Cardiac septum (tissue), 1 donor: Measurements from ENCODE around the gene RSF1. TPM values are rescaled to one million over a fixed set of nuclear protein-coding genes. Genes with fewer than 3 reads are reported as not detected.

Experiments
- DNase-seq: peaks from one replicate; pipeline ENCODE4 v3.0.0-alpha.2; 2020; ENCODE audit warnings: low spot score
- intact Hi-C: fragments of 100-400 bp; cut with DNase I; formaldehyde crosslinking; loops from one replicate; pipeline ENCODE4 v1.14.0; 2022
- total RNA-seq: library from RNA; stranded (reverse); fragmentation: NEBNext Ultra II Directional; extraction: Animal tissue kit (Norgen Biotek cat#: 25700); gene quantifications from one replicate; pipeline ENCODE4 v1.2.1, GENCODE V29; 2021
- donor health status: DM: no; HTN: no; CAD: no.

Gene RSF1
- total RNA-seq, 1 donor from 2014 or later = 52.3 TPM

- intact Hi-C loops = no loop called here
- DNase-seq = no peak
Measured at GRCh38 chr11:77770629-77771028, 49.9 kb downstream of the RSF1 start.

DNA sequence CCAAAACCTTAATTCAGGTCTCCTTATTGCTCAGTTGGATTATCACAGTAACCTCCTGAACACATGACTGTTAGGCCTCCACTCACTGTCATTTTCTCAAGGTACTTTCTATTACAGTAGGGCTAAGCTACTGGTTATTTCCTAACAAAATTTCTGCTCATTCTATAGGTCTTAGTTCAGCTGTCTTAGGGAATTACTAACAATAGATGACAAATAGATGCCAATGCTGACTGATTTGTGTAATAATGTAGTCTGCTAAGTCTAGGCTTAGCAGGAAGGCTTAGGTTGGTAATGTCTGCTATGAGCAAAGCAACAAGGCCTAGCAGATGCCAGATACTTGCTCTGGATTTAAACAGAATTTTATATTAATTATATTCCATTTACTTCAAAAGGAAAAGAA lies 58.1 kb downstream of the RSF1 start:
- intact Hi-C loops = no loop called here

GRCh38 chr11:77761491-77761890 lies 59.0 kb downstream of the RSF1 start:
- intact Hi-C loops = no loop called here

More for the DNA sequence above, 58.1 kb downstream of the RSF1 start:
- DNase-seq = no peak

DNA sequence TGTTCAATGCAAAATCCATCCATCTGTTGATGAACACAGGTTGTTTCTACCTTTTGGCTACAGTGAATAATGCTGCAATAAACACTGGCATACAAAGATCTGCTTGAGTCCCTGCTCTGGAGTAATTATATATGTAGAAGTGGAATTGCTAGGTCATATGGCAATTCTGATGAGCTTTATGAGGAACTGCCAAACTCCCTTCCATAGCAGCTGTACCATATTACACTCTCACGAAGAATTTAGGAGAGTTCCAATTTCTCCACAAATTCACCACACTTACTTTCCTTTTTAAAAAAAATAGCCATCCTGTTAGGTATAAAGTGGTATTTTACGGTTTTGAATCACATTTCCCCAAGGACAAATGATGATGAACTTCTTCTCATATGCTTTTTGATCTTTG lies 62.2 kb downstream of the RSF1 start:
- intact Hi-C loops = no loop called here
- DNase-seq = no peak

More at GRCh38 chr11:77761491-77761890, 59.0 kb downstream of the RSF1 start:
- DNase-seq = no peak

- DNase-seq = no peak
- intact Hi-C loops = no loop called here
Measured at GRCh38 chr11:77753230-77753629, 67.3 kb downstream of the RSF1 start.

DNA sequence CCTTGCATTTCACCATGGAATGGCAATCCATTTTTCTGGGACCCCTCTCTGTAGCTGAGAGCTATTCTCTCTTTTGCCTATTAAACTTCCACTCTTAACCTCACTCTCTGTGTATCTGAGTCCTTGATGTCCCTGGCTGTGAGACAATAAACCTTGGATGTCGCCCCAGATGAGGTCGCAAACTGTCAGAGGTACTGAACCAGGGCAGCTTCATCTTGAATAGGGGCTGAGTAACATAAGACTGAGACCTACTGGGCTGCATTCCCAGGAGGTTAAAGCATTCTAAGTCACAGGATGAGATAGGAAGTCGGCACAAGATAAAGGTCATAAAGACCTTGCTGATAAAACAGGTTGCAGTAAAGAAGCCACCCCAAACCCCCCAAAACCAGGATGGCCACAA lies 68.0 kb downstream of the RSF1 start:
- intact Hi-C loops = no loop called here
- no peak for DNase-seq

DNA sequence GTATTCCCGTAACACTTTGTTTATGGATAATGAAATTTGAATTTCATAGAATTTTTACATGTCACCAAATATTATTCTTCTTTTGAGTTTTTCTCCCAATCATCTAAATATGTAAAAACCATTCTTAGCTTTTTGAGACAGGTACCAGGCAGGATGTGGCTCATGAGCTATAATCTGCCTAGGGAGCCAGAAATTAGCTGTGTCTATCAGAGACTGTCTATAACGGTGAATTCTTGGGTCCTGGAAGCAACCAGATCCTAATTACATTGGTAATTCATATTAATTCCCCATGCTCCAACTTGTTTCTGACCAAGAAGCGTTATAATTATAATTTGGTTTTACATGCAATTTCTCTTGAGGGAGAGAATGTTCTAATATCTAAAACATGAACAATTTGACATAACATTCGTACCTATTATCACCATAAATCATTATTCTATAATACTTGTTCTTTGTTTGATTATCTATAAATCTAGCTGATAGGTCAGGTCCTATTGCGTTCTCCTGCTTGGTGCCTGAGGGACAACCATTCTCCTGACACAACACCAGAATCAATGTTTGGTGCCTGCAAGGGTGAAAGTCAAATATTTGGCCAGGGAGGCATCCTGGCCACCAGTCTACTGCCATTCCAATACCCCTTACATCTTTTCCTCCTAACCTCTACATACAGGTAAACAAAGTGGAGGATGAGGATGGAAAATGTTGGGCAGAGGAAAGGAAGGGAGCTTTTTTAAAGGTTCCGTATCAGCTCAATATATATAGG lies 69.9 kb downstream of the RSF1 start:
- no peak for DNase-seq
- intact Hi-C loops = no loop called here

DNA sequence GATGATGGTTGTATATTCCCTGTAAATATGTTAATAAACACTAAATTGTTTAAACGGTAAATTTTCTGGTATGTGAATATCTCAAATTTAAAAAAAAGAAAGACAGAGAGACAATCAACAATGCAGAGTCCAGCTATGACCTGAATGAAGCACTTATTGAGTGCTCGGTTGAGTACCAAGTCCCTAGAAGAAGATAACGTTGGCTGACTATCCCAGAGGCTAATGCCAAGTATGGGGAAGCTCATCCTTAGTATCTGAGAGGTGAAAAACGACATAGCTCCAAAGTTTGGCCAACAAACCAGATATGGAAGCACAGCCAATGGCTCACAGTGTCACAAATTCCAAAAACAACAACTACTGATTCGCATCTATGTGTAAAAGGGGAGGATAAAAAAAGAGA lies 71.3 kb downstream of the RSF1 start:
- intact Hi-C loops = no loop called here
- no peak for DNase-seq

GRCh38 chr11:77748266-77748665 lies 72.3 kb downstream of the RSF1 start:
- intact Hi-C loops = no loop called here

DNA sequence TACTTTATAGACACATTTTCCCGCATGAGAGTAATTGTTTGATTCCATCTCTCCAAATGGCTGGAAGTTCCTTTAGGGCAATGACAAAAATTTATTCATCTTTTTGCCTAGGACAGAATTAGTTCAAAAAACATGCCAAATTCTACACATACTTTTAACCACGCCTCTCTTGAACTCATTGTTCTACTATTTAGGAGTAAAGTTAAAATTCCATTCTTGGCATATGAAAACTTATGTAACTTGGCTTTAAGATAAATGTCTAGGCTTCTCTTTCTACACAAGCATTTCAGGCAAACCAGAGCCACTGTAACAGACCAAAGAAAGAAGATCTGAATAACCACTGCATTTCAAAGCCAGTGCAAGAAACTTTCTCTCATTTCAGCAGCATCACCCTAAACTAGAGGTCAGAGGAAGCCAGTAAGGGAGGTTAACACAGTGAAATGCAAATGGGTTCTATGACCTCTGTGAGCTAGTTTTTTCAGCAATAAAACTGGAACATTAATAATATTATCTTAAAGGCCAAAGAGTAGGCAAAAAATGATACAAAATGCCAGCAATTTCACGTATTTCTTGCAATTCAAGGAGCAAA lies 73.0 kb downstream of the RSF1 start:
- intact Hi-C loops = no loop called here
- no peak for DNase-seq

More at GRCh38 chr11:77748266-77748665, 72.3 kb downstream of the RSF1 start:
- no peak for DNase-seq

- intact Hi-C loops = no loop called here
Measured at GRCh38 chr11:77736473-77736872, 84.0 kb downstream of the RSF1 start.

GRCh38 chr11:77734890-77735289 lies 85.6 kb downstream of the RSF1 start:
- intact Hi-C loops = no loop called here
- no peak for DNase-seq

More at GRCh38 chr11:77736473-77736872, 84.0 kb downstream of the RSF1 start:
- no peak for DNase-seq

GRCh38 chr11:77732143-77732542 lies 88.4 kb downstream of the RSF1 start:
- intact Hi-C loops = no loop called here
- DNase-seq = no peak

- intact Hi-C loops = no loop called here
- no peak for DNase-seq
Measured at GRCh38 chr11:77730789-77731188, 89.7 kb downstream of the RSF1 start.

DNA sequence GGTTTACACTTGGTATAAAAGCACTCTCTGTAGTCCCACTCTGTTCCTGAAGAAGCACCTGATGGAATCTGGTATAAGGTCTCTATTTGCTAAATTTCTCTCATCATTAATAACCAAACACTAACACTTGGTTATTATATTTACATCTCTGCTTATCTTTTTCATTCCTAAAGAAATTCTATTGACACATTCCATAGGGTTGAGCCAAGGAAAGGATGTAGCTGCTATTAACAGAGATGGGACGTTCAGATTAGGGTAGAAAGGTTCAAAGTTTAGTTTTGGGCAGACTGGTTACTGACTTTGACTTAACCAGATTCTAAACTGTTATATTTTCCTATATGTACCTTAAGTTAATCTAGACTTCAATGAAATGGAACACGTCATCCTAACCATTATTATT lies 91.5 kb downstream of the RSF1 start:
- intact Hi-C loops = no loop called here
- DNase-seq = no peak

- no peak for DNase-seq
- intact Hi-C loops = no loop called here
Measured at GRCh38 chr11:77728203-77728786, 92.2 kb downstream of the RSF1 start.

GRCh38 chr11:77726524-77726923 lies 94.0 kb downstream of the RSF1 start:
- intact Hi-C loops = no loop called here
- DNase-seq = no peak

GRCh38 chr11:77725433-77725832 lies 95.1 kb downstream of the RSF1 start:
- intact Hi-C loops = no loop called here
- no peak for DNase-seq

DNA sequence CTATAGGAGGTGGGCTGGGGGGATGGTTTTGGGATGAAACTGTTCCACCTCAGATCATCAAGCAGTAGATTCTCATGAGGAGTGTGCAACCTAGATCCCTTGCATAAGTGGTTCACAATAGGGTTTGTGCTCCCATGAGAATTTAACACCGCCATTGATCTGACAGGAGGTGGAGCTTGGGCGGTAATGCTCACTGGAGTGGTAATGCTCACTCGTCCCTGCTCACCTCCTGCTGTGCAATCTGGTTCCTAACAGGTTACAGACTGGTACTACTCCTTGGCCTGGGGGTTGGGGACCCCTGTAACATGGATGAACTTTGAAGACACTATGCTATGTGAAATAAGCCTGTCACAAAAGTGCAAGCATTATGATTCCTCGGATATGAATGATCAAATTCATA lies 95.9 kb downstream of the RSF1 start:
- intact Hi-C loops = no loop called here
- DNase-seq = no peak

GRCh38 chr11:77723024-77723423 lies 97.5 kb downstream of the RSF1 start:
- DNase-seq = no peak
- intact Hi-C loops = no loop called here

- intact Hi-C loops = no loop called here
- DNase-seq = no peak
Measured at GRCh38 chr11:77710358-77710757, 110.2 kb downstream of the RSF1 start.
